ENCODE data around the gene OR4N2. TPM values are rescaled to one million over a fixed set of nuclear protein-coding genes. Genes with fewer than 3 reads are reported as not detected.
"Not testable (repeated sequence)": the region's sequence is repeated elsewhere in the genome, so short reads cannot be mapped to it uniquely, and the experiment has no call there.

The OR4N2 gene
- total RNA-seq (2013): not detected
- polyA plus RNA-seq: not detected
- 0.28 TPM in 1 of 2 replicates, not detected in the other for polyA minus RNA-seq
- 0 to 2.3 (median 0.05) reads per million in 11 experiments for total RNA-seq

- H3K27me3 Mint-ChIP-seq (ENCODE audit: low read depth in 3 of 3); H3K4me3 ChIP-seq (replicated peaks in 1 of 3; ENCODE audit: low read depth in 2 of 3, low read length in 3 of 3); DNase-seq; H4K20me1 ChIP-seq (ENCODE audit: insufficient read depth, low read length); intact Hi-C loops (cut with micrococcal nuclease); H3K79me2 ChIP-seq (ENCODE audit: insufficient read depth, low read length); H3K36me3 ChIP-seq (replicated peaks in 1 of 2; ENCODE audit: control insufficient read depth in 1 of 2, insufficient read depth in 2 of 2, low read length in 2 of 2); H3K27ac ChIP-seq (ENCODE audit: low read depth in 1 of 2, low read length in 2 of 2); H2AFZ ChIP-seq (ENCODE audit: insufficient read depth, low read depth, low read length, poor library complexity, severe bottlenecking); H3K36me3 Mint-ChIP-seq; H3K4me1 Mint-ChIP-seq; H3K4me3 Mint-ChIP-seq; H3K4me2 ChIP-seq (replicated peaks; ENCODE audit: extremely low read depth, low read length, poor library complexity, severe bottlenecking); H3K4me1 ChIP-seq (ENCODE audit: control insufficient read depth in 1 of 2, insufficient read depth in 2 of 2, low read length in 2 of 2); H3K27me3 ChIP-seq (ENCODE audit: control insufficient read depth in 2 of 2, insufficient read depth in 2 of 2, low read length in 2 of 2); H3K9ac ChIP-seq (ENCODE audit: insufficient read depth, low read length, poor library complexity, severe bottlenecking); H3K27ac Mint-ChIP-seq: not testable (repeated sequence)
- peaks cover 0 to 13% (median 6%) of the 10 kb centered on the region in 7 donors for H3K9me3 Mint-ChIP-seq
- no CpG with 5 or more reads among the region's 1 CpG for WGBS (ENCODE audit: insufficient coverage)
- peaks cover 15 to 17% of the 10 kb centered on the region in 2 donors for H3K9me3 ChIP-seq (replicated peaks in 1 of 2; ENCODE audit: control insufficient read depth in 1 of 2, insufficient read depth in 1 of 2, low read length in 2 of 2)
Measured at GRCh38 chr14:19803470-19803869, at the start of gene OR4N2. OR4N2 (plus strand) TSS chr14:19803770; CDS start chr14:19827449, 23,679 bp downstream.

GRCh38 chr14:19754172-19754571, 49.4 kb upstream of the OR4N2 start:
- intact Hi-C loops (cut with micrococcal nuclease): no loop called here
- Mint-ChIP-seq H3K4me3 (no peak overlapping the region), H3K36me3 (no peaks in the 10 kb centered on the region), H3K4me1 (no peaks in the 10 kb centered on the region), H3K9me3 (peaks cover 0 to 9% (median 5%) of the 10 kb centered on the region in 7 donors), H3K27me3 (ENCODE audit: low read depth in 3 of 3) (no peaks in the 10 kb centered on the region), H3K27ac (no peak overlapping the region)
- Histone ChIP-seq H3K4me2 (replicated peaks; ENCODE audit: extremely low read depth, low read length, poor library complexity, severe bottlenecking) (no peak overlapping the region), H4K20me1 (ENCODE audit: insufficient read depth, low read length) (no peaks in the 10 kb centered on the region), H3K27ac (ENCODE audit: low read depth in 1 of 2, low read length in 2 of 2) (no peak overlapping the region), H3K36me3 (replicated peaks in 1 of 2; ENCODE audit: control insufficient read depth in 1 of 2, insufficient read depth in 2 of 2, low read length in 2 of 2) (no peaks in the 10 kb centered on the region), H3K4me1 (ENCODE audit: control insufficient read depth in 1 of 2, insufficient read depth in 2 of 2, low read length in 2 of 2) (no peaks in the 10 kb centered on the region), H2AFZ (ENCODE audit: insufficient read depth, low read depth, low read length, poor library complexity, severe bottlenecking) (no peak overlapping the region), H3K27me3 (ENCODE audit: control insufficient read depth in 2 of 2, insufficient read depth in 2 of 2, low read length in 2 of 2) (no peaks in the 10 kb centered on the region), H3K9me3 (replicated peaks in 1 of 2; ENCODE audit: control insufficient read depth in 1 of 2, insufficient read depth in 1 of 2, low read length in 2 of 2) (peaks cover 0 to 2% of the 10 kb centered on the region in 2 donors), H3K9ac (ENCODE audit: insufficient read depth, low read length, poor library complexity, severe bottlenecking) (no peak overlapping the region), H3K79me2 (ENCODE audit: insufficient read depth, low read length) (no peaks in the 10 kb centered on the region), H3K4me3 (replicated peaks in 1 of 3; ENCODE audit: low read depth in 2 of 3, low read length in 3 of 3) (no peak overlapping the region)
- TF ChIP-seq CTCF (IDR thresholded peaks at IDR 0.05): no peak
- no CpG with 5 or more reads among the region's 2 CpGs for WGBS (ENCODE audit: insufficient coverage)
- no peak for DNase-seq

- H3K27ac ChIP-seq (ENCODE audit: low read depth in 1 of 2, low read length in 2 of 2); H3K4me1 Mint-ChIP-seq; H3K9ac ChIP-seq (ENCODE audit: insufficient read depth, low read length, poor library complexity, severe bottlenecking); DNase-seq; H3K27me3 Mint-ChIP-seq (ENCODE audit: low read depth in 3 of 3); intact Hi-C loops (cut with micrococcal nuclease); H4K20me1 ChIP-seq (ENCODE audit: insufficient read depth, low read length); H3K4me1 ChIP-seq (ENCODE audit: control insufficient read depth in 1 of 2, insufficient read depth in 2 of 2, low read length in 2 of 2); H3K27me3 ChIP-seq (ENCODE audit: control insufficient read depth in 2 of 2, insufficient read depth in 2 of 2, low read length in 2 of 2); H3K4me3 Mint-ChIP-seq; H3K36me3 ChIP-seq (replicated peaks in 1 of 2; ENCODE audit: control insufficient read depth in 1 of 2, insufficient read depth in 2 of 2, low read length in 2 of 2); H3K4me3 ChIP-seq (replicated peaks in 1 of 3; ENCODE audit: low read depth in 2 of 3, low read length in 3 of 3); H3K79me2 ChIP-seq (ENCODE audit: insufficient read depth, low read length); H3K36me3 Mint-ChIP-seq; H3K27ac Mint-ChIP-seq; H2AFZ ChIP-seq (ENCODE audit: insufficient read depth, low read depth, low read length, poor library complexity, severe bottlenecking); H3K4me2 ChIP-seq (replicated peaks; ENCODE audit: extremely low read depth, low read length, poor library complexity, severe bottlenecking): not testable (repeated sequence)
- peaks cover 14 to 15% of the 10 kb centered on the region in 2 donors for H3K9me3 ChIP-seq (replicated peaks in 1 of 2; ENCODE audit: control insufficient read depth in 1 of 2, insufficient read depth in 1 of 2, low read length in 2 of 2)
- WGBS (ENCODE audit: insufficient coverage): 59% methylated on average over 3 of the region's 3 CpGs
- peaks cover 8 to 30% (median 15%) of the 10 kb centered on the region in 7 donors for H3K9me3 Mint-ChIP-seq
Measured at GRCh38 chr14:19771491-19771890, 32.1 kb upstream of the OR4N2 start.
